ENCODE data around the gene OR52N1.
A peak's percentile ranks its signal among the peaks of the same experiment; 100 is the strongest.

The OR52N1 gene

DNA sequence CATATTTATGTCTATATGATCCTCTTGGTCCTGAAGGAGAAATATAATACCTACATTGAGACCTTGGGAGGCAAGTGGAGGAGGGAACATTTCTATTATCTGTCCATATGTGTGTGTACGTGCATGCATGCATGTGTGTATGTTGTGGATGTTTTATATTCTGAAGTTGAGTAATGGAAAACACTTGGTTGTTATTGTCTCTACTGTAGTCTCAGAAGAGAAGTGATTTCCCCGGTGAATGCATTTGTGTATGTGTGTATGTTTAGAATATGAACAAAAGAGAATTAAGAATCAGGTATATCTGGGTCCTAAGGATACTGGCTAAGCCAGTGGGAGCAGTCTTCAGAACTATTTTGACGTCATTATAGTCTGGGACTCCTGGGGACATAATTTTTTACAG lies at the start of gene OR52N1:
Gene OR52N1 (minus strand): TSS at position 101 of the 400 bp plus-strand sequence. CDS start 2,449 bp downstream, outside the sequence.
- no peak for DNase-seq

DNA sequence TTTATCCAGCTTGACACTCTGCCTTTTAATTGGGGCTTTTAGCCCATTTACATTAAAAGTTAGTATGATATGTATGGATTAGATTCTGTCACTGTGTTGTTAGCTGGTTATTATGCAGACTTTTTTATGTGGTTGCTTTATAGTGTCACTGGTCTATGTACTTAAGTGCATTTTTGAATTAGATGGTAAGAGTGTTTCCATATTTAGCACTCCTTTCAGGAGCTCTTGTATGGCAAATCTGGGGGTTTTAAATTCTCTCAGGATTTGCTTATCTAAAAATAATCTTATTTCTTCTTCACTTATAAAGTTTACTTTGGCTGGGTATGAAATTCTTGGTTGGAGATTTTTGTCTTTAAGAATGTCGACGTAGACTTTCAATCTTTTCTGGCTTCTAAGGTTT lies 46.6 kb upstream of the OR52N1 start:
- DNase-seq: no peak

DNA sequence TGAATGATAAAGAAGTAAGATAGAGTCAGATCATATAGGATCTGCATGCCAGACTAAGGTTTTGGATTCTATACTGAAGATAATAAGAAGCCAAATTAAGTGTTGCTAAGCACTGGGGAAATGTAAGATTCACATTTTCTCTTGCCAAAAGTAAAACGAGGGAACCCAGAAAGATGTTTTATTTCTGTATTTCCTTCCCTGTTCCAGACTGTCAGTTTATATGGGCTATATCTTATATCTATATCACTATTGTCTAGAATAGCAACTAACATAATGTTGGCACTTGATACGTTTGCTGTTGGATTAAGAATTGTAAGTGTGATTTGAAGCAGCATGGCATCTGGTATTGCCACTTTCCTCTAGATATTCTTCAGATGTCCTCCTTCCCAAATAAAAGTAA lies 42.4 kb upstream of the OR52N1 start:
- no peak for DNase-seq

DNA sequence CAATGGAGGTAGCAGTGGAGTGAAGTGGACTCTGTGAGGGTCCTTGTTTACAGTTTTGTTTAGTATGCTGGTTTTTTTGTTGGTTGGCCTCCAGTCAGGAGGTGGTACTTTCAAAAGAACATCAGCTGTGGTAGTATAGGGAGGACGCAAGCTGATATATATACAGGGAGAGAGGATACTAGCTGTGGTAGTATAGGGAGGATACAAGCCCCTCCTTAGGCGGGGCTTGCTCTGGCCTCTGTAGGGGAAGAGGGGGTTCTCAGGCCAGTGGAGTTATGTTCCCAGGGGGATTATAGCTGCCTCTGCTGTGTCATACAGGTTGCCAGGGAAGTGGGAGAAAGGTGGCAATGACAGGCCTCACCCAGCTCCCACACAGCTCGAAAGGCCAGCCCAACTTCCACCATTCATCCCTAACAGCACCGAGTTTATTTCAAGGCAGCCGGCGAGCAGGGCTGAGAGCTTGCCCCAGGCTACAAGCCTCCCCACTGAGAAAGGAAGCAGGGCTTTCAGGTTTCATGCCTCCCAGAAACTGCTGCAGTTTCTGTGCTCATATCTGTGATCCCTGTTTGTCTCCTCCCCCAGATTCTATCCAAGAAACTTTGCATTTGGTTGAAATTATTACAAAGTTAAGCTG lies 40.2 kb upstream of the OR52N1 start:
- DNase-seq: no peak

DNA sequence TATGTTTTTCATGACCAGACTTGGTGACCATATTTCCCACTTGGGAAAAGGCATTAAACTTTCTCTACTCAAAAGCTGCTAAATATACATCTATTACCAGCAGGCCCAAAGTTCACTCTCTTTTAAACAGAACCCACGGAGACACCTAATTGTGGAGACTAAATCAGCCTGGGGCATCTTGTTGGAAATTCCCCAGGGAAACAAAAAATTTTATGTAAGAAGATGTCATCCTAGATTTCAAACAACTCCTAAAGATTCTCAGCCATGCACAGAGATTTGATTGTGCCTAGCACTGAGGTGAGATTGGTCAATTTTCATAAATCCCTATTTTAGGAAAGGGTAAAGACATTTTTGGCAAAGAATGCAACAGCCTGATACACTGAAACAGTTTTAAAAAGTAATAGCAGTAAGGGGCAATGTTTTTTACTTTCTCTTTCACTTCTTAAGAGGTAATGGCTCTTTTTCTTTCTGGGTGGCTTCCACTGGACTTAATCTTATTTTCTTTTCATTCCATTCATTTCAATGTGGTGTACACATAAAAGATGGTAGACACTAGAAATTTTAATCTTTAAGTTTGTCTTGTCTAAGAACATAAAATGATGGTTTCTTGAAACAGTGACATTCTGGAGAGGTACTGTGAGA lies 27.3 kb upstream of the OR52N1 start:
- DNase-seq: no peak

DNA sequence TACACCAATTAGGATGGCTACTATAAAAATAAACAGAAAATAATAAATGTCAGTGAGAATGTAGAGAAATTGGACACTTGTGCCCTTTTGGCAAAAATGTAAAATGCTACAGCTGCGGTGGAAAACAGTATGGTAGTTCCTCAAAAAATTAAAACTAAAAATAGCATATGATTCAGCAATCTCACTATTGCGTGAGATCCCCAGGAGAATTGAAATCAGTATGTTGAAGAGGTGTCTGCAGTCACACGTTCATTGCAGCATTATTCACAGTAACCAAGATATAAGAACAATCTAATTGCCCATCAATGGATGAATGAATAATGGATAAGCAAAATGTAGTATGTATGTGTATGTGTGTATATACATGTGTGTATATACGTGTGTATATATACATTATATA lies 24.5 kb upstream of the OR52N1 start:
- DNase-seq: no peak

DNA sequence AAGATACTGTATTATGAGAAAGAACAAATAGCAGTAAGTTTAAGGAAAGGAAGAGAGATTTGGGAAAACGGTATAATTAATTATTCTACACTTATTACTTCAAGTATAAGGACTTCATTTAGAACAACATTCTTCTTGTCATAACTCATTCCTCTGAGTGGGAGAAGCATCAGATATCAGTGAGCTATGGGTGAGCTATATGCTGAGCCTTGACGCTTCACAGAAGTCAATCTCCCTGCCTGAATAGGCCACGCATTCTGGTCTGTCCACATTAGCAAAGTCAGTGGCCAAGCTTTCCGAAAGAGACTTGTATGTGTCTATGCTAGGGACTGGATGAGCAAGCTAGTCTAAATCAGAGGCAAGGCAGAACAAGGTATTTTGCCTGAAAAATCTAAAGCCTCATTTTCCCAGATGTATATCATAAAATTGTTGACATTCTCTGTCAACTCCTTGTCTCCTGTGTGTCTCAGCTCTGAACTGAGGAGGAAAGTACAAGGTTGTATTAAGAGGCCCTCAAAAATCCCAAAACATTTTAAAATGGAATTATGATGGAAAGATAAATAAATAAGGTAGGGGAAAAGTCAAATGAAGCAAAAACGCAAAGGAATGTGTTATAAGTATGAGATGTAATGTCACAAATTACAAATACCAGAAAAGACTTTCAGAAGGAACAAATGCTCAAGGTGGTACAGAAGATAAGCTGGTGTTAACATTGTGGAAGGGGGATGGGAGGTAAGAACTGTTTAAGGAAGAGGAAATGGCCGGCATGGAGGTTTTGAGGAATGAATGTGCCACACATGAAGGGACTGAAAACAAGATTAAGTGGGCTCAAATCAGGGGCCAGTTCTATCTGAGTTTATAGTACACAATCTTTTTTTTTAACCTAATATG lies 19.1 kb upstream of the OR52N1 start:
- DNase-seq: no peak

DNA sequence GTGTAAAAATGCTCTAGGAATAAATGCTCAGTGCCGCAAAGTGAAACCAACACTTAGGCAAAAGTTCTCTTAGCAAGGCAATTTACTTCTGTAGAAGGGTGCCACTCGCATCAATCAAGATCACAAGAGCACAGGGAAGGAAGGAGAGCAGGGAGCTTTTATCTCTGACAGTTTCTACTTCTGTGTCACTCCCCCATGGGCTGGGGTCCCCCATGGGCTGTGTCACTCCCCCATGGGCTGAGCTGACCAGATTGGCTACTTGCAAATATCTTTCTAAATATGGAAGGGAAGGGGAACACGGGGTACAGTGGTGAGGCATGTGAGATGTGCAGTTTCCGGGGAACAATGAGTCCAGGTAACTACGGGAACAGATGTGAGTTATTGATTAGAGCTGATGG lies 18.1 kb upstream of the OR52N1 start:
- DNase-seq: no peak

DNA sequence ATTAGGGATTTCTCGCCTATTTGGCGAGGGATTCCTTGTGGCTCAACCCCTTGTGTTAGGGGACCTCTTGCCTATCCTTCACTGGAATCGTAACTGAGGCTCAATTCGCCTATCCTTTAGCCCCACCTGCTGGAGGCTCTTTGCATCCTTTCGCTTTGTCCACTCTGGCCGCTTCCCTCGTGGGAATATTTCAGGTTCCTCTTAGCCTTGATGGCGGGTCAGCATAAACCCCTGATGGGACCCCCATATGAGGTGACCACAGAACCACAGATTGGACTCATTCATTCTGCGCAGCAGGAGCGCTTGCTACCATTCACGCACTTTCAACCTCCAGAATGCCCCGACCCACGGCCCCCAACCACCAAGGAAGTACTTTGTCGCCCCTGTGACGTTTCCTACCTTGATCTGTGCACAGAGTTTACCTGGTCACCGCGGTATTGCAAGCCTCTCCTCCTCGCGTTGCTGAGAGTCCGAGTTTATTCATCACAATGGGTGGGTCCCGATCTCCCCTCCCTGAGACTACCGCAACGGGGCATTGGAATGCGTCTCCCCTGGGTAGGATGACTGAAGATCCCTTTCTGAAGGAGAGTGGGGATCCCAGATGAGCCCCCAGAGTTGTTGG lies 17.5 kb upstream of the OR52N1 start, which contains the start of gene OR52N2:
Gene OR52N2 (plus strand): TSS at position 425 of the 622 bp plus-strand sequence. CDS start 11,412 bp downstream, outside the sequence.
- DNase-seq: peak; percentile 64

DNA sequence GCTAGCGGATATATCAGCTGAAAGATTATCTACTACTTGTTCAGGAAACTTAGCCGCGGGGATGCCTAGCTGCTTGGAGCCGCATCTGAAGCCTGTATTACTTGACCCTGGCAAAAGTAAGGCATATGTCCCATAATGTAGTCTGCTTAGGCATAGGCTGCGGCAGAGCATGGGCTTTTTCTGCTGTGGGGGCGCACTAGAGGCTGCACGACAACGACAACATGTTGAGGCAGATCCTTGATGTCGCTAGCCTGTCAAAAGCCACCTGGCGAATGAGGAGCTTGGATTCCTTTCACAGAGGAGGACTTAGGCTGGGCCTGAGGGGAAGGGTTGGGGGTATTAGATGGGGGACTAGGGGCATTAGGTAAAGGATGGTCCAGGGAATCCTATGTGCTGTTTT lies 16.5 kb upstream of the OR52N1 start:
- DNase-seq: no peak

DNA sequence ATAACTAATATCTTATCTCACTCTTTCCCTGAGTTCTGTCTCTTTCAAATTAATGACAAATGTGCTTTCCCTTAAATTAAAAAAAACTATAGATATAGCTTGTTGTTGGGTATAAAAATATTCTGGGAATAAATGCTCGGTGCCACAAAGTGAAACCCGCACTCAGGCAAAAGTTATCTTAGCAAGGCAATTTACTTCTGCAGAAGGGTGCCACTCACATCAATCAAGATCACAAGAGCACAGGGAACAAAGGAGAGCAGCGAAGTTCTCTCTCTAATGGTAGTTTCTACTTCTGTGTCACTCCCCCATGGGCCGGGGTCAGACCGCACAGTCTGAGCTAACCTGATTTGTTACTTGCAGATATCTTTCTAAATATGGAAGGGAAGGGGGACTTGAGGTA lies 12.9 kb upstream of the OR52N1 start:
- no peak for DNase-seq

DNA sequence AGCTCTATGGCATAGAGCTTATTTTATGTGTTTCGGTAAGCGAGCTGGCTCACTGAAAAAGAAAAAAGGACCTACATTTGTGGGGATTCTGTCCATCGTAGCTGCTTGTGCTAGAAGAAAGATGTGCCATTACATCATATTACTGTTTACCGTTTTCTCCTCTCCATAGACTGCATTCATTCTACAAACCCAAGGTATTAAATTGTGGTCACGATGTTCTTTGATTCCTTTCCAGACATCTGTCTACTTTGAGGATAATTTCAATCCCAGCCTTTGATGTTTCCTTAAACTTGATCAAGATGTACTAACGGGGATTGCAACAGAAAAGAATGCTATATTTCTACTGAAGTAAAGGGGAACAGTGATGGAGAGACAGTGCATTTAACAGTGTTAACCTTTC lies 5.5 kb upstream of the OR52N1 start:
- DNase-seq: no peak

DNA sequence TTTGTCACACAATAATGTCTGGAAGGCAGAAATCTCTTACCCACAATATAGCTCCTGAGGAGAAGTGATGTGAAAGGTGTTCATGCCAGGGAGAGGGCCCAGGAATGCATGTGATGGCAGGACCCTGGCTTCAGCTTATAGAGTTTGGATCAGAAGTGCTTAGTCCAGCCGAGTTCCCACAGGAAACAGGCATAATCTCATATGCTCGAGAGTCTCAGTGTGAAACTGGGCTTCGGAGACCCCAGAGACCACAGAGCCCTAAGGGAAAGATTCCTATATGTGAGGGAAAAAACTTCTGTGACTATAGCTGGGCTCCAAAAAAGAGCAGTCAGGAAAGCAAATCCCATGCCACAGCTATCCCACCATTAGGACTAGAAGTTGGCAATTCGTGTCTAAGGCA lies 7.8 kb downstream of the OR52N1 start, which contains the start of gene OR52N5:
Gene OR52N5 (minus strand): TSS at position 101 of the 400 bp plus-strand sequence. CDS start 4,721 bp downstream, outside the sequence.
- no peak for DNase-seq

DNA sequence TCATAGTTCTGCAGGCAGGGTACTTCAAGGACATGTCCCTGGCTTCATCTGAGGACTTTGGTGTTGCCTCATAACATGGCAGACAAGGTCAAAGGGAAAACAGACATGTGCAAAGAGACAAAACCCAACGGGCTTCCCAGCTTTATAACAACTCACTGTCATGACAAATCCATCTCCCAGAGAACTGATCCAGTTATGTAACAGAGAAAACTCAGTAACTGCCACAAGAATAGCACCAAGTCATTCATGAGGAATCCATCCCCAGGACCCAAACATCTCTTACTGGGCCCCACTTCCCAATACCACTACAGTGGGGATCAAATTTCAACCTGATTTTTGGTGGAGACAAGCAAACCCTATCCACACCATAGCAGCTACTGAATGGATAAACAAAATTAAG lies 24.0 kb downstream of the OR52N1 start:
- DNase-seq: no peak

DNA sequence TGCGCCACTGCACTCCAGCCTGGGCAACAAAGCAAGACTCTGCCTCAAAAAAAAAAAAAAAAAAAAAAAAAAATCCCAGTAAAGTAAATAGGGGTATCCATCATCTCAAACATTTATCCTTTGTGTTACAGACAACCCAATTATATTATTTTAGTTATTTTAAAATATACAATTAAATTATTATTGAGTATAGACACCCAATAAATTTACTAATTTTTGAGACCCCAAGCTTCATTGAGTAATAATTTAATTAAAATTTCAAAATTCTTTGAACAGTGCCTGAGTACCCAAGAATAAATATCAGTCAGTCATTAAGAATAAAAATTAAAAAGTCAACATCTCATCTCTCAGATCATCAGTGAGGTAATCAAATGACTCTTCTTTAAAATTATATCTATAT lies 37.1 kb downstream of the OR52N1 start, which contains the start of gene OR52N4:
Gene OR52N4 (plus strand): TSS at position 301 of the 400 bp plus-strand sequence. CDS start 498 bp downstream, outside the sequence.
- DNase-seq: no peak

DNA sequence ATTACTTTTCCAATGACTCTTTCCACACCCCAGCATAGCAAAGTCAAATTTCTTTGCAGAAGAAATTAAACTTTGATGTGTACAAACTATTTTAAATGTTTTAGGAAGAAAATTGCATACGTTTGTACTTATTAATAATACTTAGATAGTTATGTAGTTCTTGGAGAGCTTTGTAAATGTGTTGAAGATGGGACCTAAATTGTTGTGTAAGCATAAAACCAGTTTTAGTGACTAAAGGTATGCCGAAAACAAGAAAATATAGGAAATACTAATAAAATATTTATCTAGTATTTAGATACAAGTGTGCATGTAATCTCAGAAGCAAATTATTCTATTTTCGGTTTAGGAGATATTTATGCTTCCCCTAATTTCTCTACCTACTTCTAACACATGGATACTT lies 41.2 kb downstream of the OR52N1 start:
- DNase-seq: no peak

DNA sequence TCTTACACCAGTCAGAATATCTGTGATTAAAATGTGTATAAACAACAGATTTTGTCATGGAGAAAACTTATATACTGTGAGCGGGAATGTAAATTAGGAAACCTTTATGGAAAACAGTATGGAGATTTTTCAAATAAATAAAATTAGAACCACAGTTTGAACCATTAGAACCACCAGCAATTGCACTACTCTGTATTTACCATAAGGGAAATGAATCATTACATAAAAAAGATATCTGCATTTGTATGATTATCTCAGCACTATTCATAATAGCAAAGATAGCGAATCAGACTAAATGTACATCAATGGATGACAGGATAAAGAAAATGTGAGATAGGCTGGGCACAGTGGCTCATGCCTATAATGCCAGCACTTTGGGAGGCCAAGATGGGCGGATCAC lies 44.5 kb downstream of the OR52N1 start:
- DNase-seq: no peak

DNA sequence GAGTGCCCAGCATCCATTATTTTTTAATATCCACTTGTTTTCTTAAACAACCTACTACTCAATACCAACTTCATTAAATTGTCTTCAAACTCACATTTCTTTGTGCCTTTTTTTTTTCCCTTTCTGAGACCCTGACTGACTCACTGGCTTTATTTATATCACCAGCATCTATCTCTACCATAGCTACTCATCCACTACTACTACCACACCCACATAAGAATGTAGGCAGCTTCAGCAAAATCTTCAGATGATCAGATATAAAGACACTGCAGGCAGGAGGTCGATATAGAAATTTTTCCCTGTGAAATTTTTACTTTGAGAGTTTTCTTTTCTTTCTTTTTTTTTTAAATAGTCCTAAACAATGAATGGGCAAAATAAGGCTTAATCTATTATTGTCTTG lies 52.6 kb downstream of the OR52N1 start:
- DNase-seq: no peak

DNA sequence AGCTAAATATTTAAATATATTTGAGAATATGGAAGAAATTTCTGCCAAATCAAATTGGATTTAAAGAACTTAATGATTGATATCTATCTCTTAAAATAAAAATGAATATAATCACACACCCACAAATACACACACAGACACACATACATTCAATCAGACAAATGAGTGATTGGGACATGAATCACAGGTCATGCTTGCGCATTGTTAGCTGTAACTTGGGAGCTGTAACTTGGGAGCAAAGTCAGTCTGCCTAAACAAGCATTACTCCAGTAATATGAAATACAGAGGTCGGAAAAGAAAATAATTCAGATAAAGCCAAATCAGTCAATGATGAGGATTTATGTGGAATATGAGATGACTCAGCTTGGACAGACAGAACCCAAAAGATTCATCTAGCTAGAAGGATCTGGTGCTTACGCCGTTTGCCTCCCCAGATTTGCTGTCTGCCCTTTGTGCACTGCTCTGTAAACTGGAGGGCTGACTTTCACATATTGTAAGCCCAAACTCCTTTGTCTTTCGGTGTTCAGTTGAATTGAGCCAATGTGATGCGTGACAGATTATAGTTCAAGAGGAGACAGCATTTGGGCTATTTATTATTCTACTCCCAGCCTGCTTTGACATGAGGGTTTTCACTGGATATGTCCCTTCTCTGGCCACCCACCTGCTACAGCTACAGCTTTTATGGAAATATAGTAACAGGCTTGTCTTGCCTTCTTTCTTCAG lies 53.2 kb downstream of the OR52N1 start:
- DNase-seq: no peak

DNA sequence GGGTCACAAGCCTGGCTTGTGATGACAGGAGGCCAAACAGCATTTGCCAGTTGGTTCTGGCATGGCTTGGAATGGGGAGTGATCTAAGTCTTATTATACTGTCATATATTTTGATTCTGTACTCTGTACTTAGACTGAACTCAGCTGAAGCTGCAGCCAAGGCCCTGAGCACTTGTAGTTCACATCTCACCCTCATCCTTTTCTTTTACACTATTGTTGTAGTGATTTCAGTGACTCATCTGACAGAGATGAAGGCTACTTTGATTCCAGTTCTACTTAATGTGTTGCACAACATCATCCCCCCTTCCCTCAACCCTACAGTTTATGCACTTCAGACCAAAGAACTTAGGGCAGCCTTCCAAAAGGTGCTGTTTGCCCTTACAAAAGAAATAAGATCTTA lies 54.0 kb downstream of the OR52N1 start:
- DNase-seq: no peak

Measured in RPMI8226 (cell line).